ENCODE data around the gene COL4A6. TPM values are rescaled to one million over a fixed set of nuclear protein-coding genes. Genes with fewer than 3 reads are reported as not detected.

COL4A6 gene
- total and polyA plus RNA-seq, 2 donors (not counting 3 experiments of a cell fraction or from before 2014, with no cell fraction given), result 0.49 to 0.62 TPM

GRCh38 chrX:108127152-108127551, 311.1 kb downstream of the COL4A6 start:
- BruUV-seq (replicated peaks), result no TSS peak
- Histone ChIP-seq H3K4me1 (ENCODE audit: control insufficient read depth, extremely low read depth, insufficient read depth, low read length) (peaks cover 33% of the 10 kb centered on the region), H3K9me1 (replicated peaks; ENCODE audit: control insufficient read depth, extremely low read depth, insufficient read depth, low read length) (no peaks in the 10 kb centered on the region), H3K9ac (replicated peaks; ENCODE audit: extremely low read depth, insufficient read depth, low read length) (no peak overlapping the region), H3K4me3 (replicated peaks in 1 of 3; ENCODE audit: insufficient read depth in 1 of 3, low read depth in 1 of 3, low read length in 3 of 3) (no peak overlapping the region), H3K27me3 (ENCODE audit: control insufficient read depth in 2 of 2, insufficient read depth in 2 of 2, low read length in 2 of 2) (no peaks in the 10 kb centered on the region), H3K9me3 (replicated peaks; ENCODE audit: control insufficient read depth, insufficient read depth, low read length) (no peaks in the 10 kb centered on the region), H3K36me3 (ENCODE audit: control insufficient read depth in 2 of 2, extremely low read depth in 1 of 2, insufficient read depth in 2 of 2, low read length in 2 of 2) (no peaks in the 10 kb centered on the region), H3K4me2 (ENCODE audit: insufficient read depth, low read length) (no peak overlapping the region), H3K79me2 (ENCODE audit: control insufficient read depth, insufficient read depth, low read length) (peaks cover 3% of the 10 kb centered on the region), H4K20me1 (replicated peaks; ENCODE audit: control insufficient read depth, extremely low read depth, insufficient read depth, low read length) (no peaks in the 10 kb centered on the region), H3K27ac (ENCODE audit: insufficient read depth, low read depth, low read length) (peak overlapping the region; percentile 55), H2AFZ (ENCODE audit: low read depth, low read length) (no peak overlapping the region)
- ChIA-PET POLR2A (no interaction called here), CTCF (interaction anchor here (1.0 kb wide), 1 partner anchor 23 kb away, joined by 3 read pairs; no protein-coding TSS in a partner anchor)
- dilution Hi-C loops (cut with MboI; ENCODE audit: extremely low pct_ligation_motif_present, low sequenced_read_pairs) (no loop called here), intact Hi-C loops (cut with micrococcal nuclease) (no loop called here)
- no peak for DNase-seq (ENCODE audit: low read depth, low spot score)
- FAIRE-seq, result no peak
- TF ChIP-seq GATA2 (IDR thresholded peaks at IDR 0.05; ENCODE audit: insufficient read depth, insufficient read length, low read depth, low read length) (no peak), MYC (IDR thresholded peaks at IDR 0.05; ENCODE audit: low read depth, low read length) (no peak), JUN (IDR thresholded peaks at IDR 0.05; ENCODE audit: borderline replicate concordance, insufficient read depth, insufficient read length, low read depth) (no peak), FOS (IDR thresholded peaks at IDR 0.05; ENCODE audit: borderline replicate concordance, insufficient read depth, low read length) (no peak), EZH2 (IDR thresholded peaks at IDR 0.05; ENCODE audit: borderline replicate concordance, low read depth, low read length, severe bottlenecking) (no peak), POLR2A (IDR thresholded peaks at IDR 0.05; ENCODE audit: low read depth, low read length) (no peak), MAX (IDR thresholded peaks at IDR 0.05; ENCODE audit: insufficient read depth, insufficient read length) (no peak)

- Histone ChIP-seq H4K20me1 (replicated peaks; ENCODE audit: control insufficient read depth, extremely low read depth, insufficient read depth, low read length) (no peaks in the 10 kb centered on the region), H3K27ac (ENCODE audit: insufficient read depth, low read depth, low read length) (peak overlapping the region; percentile 55), H3K36me3 (ENCODE audit: control insufficient read depth in 2 of 2, extremely low read depth in 1 of 2, insufficient read depth in 2 of 2, low read length in 2 of 2) (no peaks in the 10 kb centered on the region), H3K9ac (replicated peaks; ENCODE audit: extremely low read depth, insufficient read depth, low read length) (no peak overlapping the region), H3K4me3 (replicated peaks in 1 of 3; ENCODE audit: insufficient read depth in 1 of 3, low read depth in 1 of 3, low read length in 3 of 3) (no peak overlapping the region), H3K79me2 (ENCODE audit: control insufficient read depth, insufficient read depth, low read length) (peaks cover 3% of the 10 kb centered on the region), H3K9me1 (replicated peaks; ENCODE audit: control insufficient read depth, extremely low read depth, insufficient read depth, low read length) (no peaks in the 10 kb centered on the region), H2AFZ (ENCODE audit: low read depth, low read length) (peak overlapping the region; percentile 42), H3K4me1 (ENCODE audit: control insufficient read depth, extremely low read depth, insufficient read depth, low read length) (peaks cover 31% of the 10 kb centered on the region), H3K27me3 (ENCODE audit: control insufficient read depth in 2 of 2, insufficient read depth in 2 of 2, low read length in 2 of 2) (no peaks in the 10 kb centered on the region), H3K9me3 (replicated peaks; ENCODE audit: control insufficient read depth, insufficient read depth, low read length) (no peaks in the 10 kb centered on the region), H3K4me2 (ENCODE audit: insufficient read depth, low read length) (no peak overlapping the region)
- ChIA-PET CTCF (interaction anchor here (1.0 to 1.2 kb wide), 2 partner anchors 13 to 22 kb away, joined by 3 to 4 read pairs; no protein-coding TSS in a partner anchor), POLR2A (no interaction called here)
- no peak for FAIRE-seq
- TF ChIP-seq FOS (IDR thresholded peaks at IDR 0.05; ENCODE audit: borderline replicate concordance, insufficient read depth, low read length) (no peak), GATA2 (IDR thresholded peaks at IDR 0.05; ENCODE audit: insufficient read depth, insufficient read length, low read depth, low read length) (no peak), JUN (IDR thresholded peaks at IDR 0.05; ENCODE audit: borderline replicate concordance, insufficient read depth, insufficient read length, low read depth) (no peak), CTCF (IDR thresholded peaks at IDR 0.05; ENCODE audit: extremely low read depth in 1 of 2, insufficient read depth in 1 of 2, low read depth in 1 of 2, low read length in 2 of 2) (no peak), EZH2 (IDR thresholded peaks at IDR 0.05; ENCODE audit: borderline replicate concordance, low read depth, low read length, severe bottlenecking) (no peak), POLR2AphosphoS5 (IDR thresholded peaks at IDR 0.05; ENCODE audit: insufficient read depth, low read depth, low read length) (no peak), POLR2A (IDR thresholded peaks at IDR 0.05; ENCODE audit: low read depth, low read length) (no peak), MAX (IDR thresholded peaks at IDR 0.05; ENCODE audit: insufficient read depth, insufficient read length) (no peak), MYC (IDR thresholded peaks at IDR 0.05; ENCODE audit: low read depth, low read length) (no peak)
- no peak for DNase-seq (ENCODE audit: low read depth, low spot score)
- intact Hi-C loops (cut with micrococcal nuclease), result no loop called here
- dilution Hi-C loops (cut with MboI; ENCODE audit: extremely low pct_ligation_motif_present, low sequenced_read_pairs), result no loop called here
- BruUV-seq (replicated peaks), result no TSS peak
These were observed 311.6 kb downstream of the COL4A6 start for GRCh38 chrX:108126661-108127060.

All from endothelial cell of umbilical vein (primary cell).